ENCODE measurements around the gene PSMD6. TPM values are rescaled to one million over a fixed set of nuclear protein-coding genes. Genes with fewer than 3 reads are reported as not detected.

Gene PSMD6
- 100 to 1,000 TPM; 112 to 132 (median 127) TPM for polyA plus RNA-seq (ENCODE audit: insufficient read length in 4 of 4)

GRCh38 chr3:64023187-64023860 lies at the start of gene PSMD6:
TSS of gene PSMD6 (minus strand) at chr3:64023494. CDS start at chr3:64023419, 75 bp downstream.
- peak; percentile 67 to 89 (median 73) for DNase-seq (ENCODE audit: low read depth in 4 of 4, low spot score in 3 of 4)

- no peak for DNase-seq (ENCODE audit: low read depth in 4 of 4, low spot score in 3 of 4)
Observed at GRCh38 chr3:64072126-64072525, 48.8 kb upstream of the PSMD6 start.

GRCh38 chr3:64070704-64071103 lies 47.4 kb upstream of the PSMD6 start:
- no peak for DNase-seq (ENCODE audit: low read depth in 4 of 4, low spot score in 3 of 4)

- DNase-seq (ENCODE audit: low read depth in 4 of 4, low spot score in 3 of 4): no peak
Observed at GRCh38 chr3:64067506-64068346, 44.4 kb upstream of the PSMD6 start.

GRCh38 chr3:64064804-64065203 lies 41.5 kb upstream of the PSMD6 start:
- no peak for DNase-seq (ENCODE audit: low read depth in 4 of 4, low spot score in 3 of 4)

- DNase-seq (ENCODE audit: low read depth in 4 of 4, low spot score in 3 of 4): no peak
Observed at GRCh38 chr3:64063983-64064438, 40.7 kb upstream of the PSMD6 start.

GRCh38 chr3:64063207-64063982 lies 40.1 kb upstream of the PSMD6 start:
- DNase-seq (ENCODE audit: low read depth in 4 of 4, low spot score in 3 of 4): no peak

GRCh38 chr3:64061628-64062027 lies 38.3 kb upstream of the PSMD6 start:
- DNase-seq (ENCODE audit: low read depth in 4 of 4, low spot score in 3 of 4): no peak

GRCh38 chr3:64059484-64060175 lies 36.3 kb upstream of the PSMD6 start:
- no peak for DNase-seq (ENCODE audit: low read depth in 4 of 4, low spot score in 3 of 4)

- no peak for DNase-seq (ENCODE audit: low read depth in 4 of 4, low spot score in 3 of 4)
Observed at GRCh38 chr3:64058566-64058965, 35.3 kb upstream of the PSMD6 start.

- DNase-seq (ENCODE audit: low read depth in 4 of 4, low spot score in 3 of 4): no peak
Observed at GRCh38 chr3:64057231-64057630, 33.9 kb upstream of the PSMD6 start.

- no peak for DNase-seq (ENCODE audit: low read depth in 4 of 4, low spot score in 3 of 4)
Observed at GRCh38 chr3:64056606-64057180, 33.4 kb upstream of the PSMD6 start.

GRCh38 chr3:64055076-64055475 lies 31.8 kb upstream of the PSMD6 start:
- no peak for DNase-seq (ENCODE audit: low read depth in 4 of 4, low spot score in 3 of 4)

- DNase-seq (ENCODE audit: low read depth in 4 of 4, low spot score in 3 of 4): no peak
Observed at GRCh38 chr3:64054488-64054887, 31.2 kb upstream of the PSMD6 start.

- DNase-seq (ENCODE audit: low read depth in 4 of 4, low spot score in 3 of 4): no peak
Observed at GRCh38 chr3:64053581-64053980, 30.3 kb upstream of the PSMD6 start.

- no peak for DNase-seq (ENCODE audit: low read depth in 4 of 4, low spot score in 3 of 4)
Observed at GRCh38 chr3:64053117-64053516, 29.8 kb upstream of the PSMD6 start.

GRCh38 chr3:64049832-64050231 lies 26.5 kb upstream of the PSMD6 start:
- DNase-seq (ENCODE audit: low read depth in 4 of 4, low spot score in 3 of 4): no peak

- DNase-seq (ENCODE audit: low read depth in 4 of 4, low spot score in 3 of 4): no peak
Observed at GRCh38 chr3:64049136-64049535, 25.8 kb upstream of the PSMD6 start.

GRCh38 chr3:64048631-64049061 lies 25.4 kb upstream of the PSMD6 start:
- no peak for DNase-seq (ENCODE audit: low read depth in 4 of 4, low spot score in 3 of 4)

GRCh38 chr3:64047787-64048186 lies 24.5 kb upstream of the PSMD6 start:
- DNase-seq (ENCODE audit: low read depth in 4 of 4, low spot score in 3 of 4): no peak
